CD8-positive, alpha-beta memory T cell (primary cell): ENCODE measurements around the gene KLK10. TPM values are rescaled to one million over a fixed set of nuclear protein-coding genes. Genes with fewer than 3 reads are reported as not detected.
A peak's percentile ranks its signal among the peaks of the same experiment; 100 is the strongest.

Source experiments
- CTCF ChIA-PET: fragments of 350-600 bp; sonication (Branson Sonifier 250); formaldehyde crosslinking; loops from one replicate; lab custom pipeline; 2021; ENCODE audit warnings: antibody characterized with exemption; lab: Charles Lee
- POLR2A ChIA-PET: fragments of 350-600 bp; sonication (Branson Sonifier 250); formaldehyde crosslinking; loops from one replicate; lab custom pipeline; 2021; ENCODE audit warnings: antibody characterized with exemption; lab: Charles Lee
- DNase-seq, 5 donors: peaks; one replicate each; pipeline versions ENCODE4 v3.0.0 to v3.0.0-alpha.2; 2020 to 2022; ENCODE audit warnings: mixed read lengths in 1 of 5
- H3K27ac ChIP-seq: one replicate; pipeline ENCODE4 v1.7.0; 2013; ENCODE audit warnings: low read depth, mild to moderate bottlenecking, low read length, moderate library complexity
- H3K27me3 ChIP-seq: 2 replicates; pipeline ENCODE4 v1.7.0; 2013; ENCODE audit warnings: low read length, mild to moderate bottlenecking; ENCODE audit not compliant: insufficient read depth, poor library complexity, severe bottlenecking
- H3K36me3 ChIP-seq: 2 replicates; pipeline ENCODE4 v1.7.0; 2013; ENCODE audit warnings: mild to moderate bottlenecking, low read length, moderate library complexity; ENCODE audit not compliant: insufficient read depth
- H3K4me1 ChIP-seq: 2 replicates; pipeline ENCODE4 v1.7.0; 2013; ENCODE audit warnings: mild to moderate bottlenecking, low read length, moderate library complexity; ENCODE audit not compliant: insufficient read depth
- H3K4me3 ChIP-seq: 2 replicates; pipeline ENCODE4 v1.7.0; 2013; ENCODE audit warnings: mild to moderate bottlenecking, low read length
- H3K9me3 ChIP-seq: 2 replicates; pipeline ENCODE4 v1.7.0; 2013; ENCODE audit warnings: mild to moderate bottlenecking, low read length
- H3K27ac Mint-ChIP-seq, 8 donors: one replicate each; pipeline ENCODE4 v1.8.0; 2020 to 2021; ENCODE audit warnings: mixed read lengths in 8 of 8, mild to moderate bottlenecking in 6 of 8, inconsistent platforms in 3 of 8, moderate library complexity in 3 of 8
- H3K27me3 Mint-ChIP-seq, 2 donors: one replicate each; pipeline ENCODE4 v1.8.0; 2020 to 2021; ENCODE audit warnings: mixed read lengths in 2 of 2, mild to moderate bottlenecking in 1 of 2, moderate library complexity in 1 of 2
- H3K36me3 Mint-ChIP-seq, 3 donors: one replicate each; pipeline ENCODE4 v1.8.0; 2020 to 2021; ENCODE audit warnings: mixed read lengths in 3 of 3, inconsistent platforms in 1 of 3, mild to moderate bottlenecking in 1 of 3
- H3K4me1 Mint-ChIP-seq, 3 donors: one replicate each; pipeline ENCODE4 v1.8.0; 2020 to 2021; ENCODE audit warnings: mixed read lengths in 3 of 3, inconsistent platforms in 1 of 3, mild to moderate bottlenecking in 1 of 3
- H3K4me3 Mint-ChIP-seq, 7 donors: one replicate each; pipeline ENCODE4 v1.8.0; 2020 to 2021; ENCODE audit warnings: mixed read lengths in 7 of 7, mild to moderate bottlenecking in 6 of 7, moderate library complexity in 4 of 7, inconsistent platforms in 2 of 7
- H3K9me3 Mint-ChIP-seq, 5 donors: one replicate each; pipeline ENCODE4 v1.8.0; 2020 to 2022; ENCODE audit warnings: mixed read lengths in 5 of 5, mild to moderate bottlenecking in 3 of 5, moderate library complexity in 2 of 5, inconsistent platforms in 1 of 5
- polyA plus RNA-seq: library from polyadenylated mRNA; unstranded; fragments of 300-500 nt; fragmentation: Illumina TruSeq; gene quantifications from one replicate; pipeline ENCODE4 v1.2.3, GENCODE V29; 2021
- total RNA-seq, 2 experiments: library from RNA; stranded (reverse); gene quantifications; one replicate each; pipeline ENCODE4 v1.2.3, GENCODE V29; 2021

Gene KLK10, protein sequence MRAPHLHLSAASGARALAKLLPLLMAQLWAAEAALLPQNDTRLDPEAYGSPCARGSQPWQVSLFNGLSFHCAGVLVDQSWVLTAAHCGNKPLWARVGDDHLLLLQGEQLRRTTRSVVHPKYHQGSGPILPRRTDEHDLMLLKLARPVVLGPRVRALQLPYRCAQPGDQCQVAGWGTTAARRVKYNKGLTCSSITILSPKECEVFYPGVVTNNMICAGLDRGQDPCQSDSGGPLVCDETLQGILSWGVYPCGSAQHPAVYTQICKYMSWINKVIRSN
- total RNA-seq (not detected), polyA plus RNA-seq (not detected)

DNA sequence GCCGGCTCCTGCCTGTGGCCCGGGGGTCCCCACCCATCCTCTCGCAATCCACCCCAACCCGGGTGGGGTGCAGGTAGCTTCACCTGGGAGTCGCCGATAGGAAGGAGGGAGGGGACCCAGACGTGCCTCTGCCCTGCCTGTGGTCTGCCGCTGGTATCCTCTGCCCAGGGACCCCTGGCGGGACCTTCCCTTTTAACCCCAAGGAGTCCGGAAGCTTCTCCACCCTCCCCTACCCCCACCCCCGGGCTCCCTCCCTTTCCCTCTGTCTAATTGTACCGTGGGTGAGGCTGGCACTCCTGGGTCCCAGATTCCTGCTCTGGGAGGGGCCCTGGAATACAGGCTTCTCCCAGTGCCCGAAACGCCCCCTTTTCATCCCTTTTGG is at the start of gene KLK10:
KLK10 (minus strand) TSS at position 166 of the 382 bp plus-strand sequence. CDS start 579 bp downstream, outside the sequence.
- peak within 1 kb of the TSS in 6 of 7 donors; percentile 25 to 69 (median 55) for H3K4me3 Mint-ChIP-seq
- Histone ChIP-seq H3K9me3 (no peaks in the 10 kb centered on the region), H3K27ac (no peak within 1 kb of the TSS), H3K27me3 (peaks cover 11% of the 10 kb centered on the region), H3K4me1 (peaks cover 5% of the 10 kb centered on the region), H3K4me3 (no peak within 1 kb of the TSS), H3K36me3 (no peaks in the 10 kb centered on the region)
- peaks cover 0 to 3% (median 2%) of the 10 kb centered on the region in 5 donors for H3K9me3 Mint-ChIP-seq
- POLR2A ChIA-PET = no interaction called here
- H3K27me3 Mint-ChIP-seq = peaks cover 47 to 64% of the 10 kb centered on the region in 2 donors
- no peaks in the 10 kb centered on the region for H3K36me3 Mint-ChIP-seq
- peak within 1 kb of the TSS in 1 of 8 donors; percentile 12 for H3K27ac Mint-ChIP-seq
- CTCF ChIA-PET = no interaction called here
- H3K4me1 Mint-ChIP-seq = peaks cover 8 to 19% (median 16%) of the 10 kb centered on the region in 3 donors
- DNase-seq = no peak

DNA sequence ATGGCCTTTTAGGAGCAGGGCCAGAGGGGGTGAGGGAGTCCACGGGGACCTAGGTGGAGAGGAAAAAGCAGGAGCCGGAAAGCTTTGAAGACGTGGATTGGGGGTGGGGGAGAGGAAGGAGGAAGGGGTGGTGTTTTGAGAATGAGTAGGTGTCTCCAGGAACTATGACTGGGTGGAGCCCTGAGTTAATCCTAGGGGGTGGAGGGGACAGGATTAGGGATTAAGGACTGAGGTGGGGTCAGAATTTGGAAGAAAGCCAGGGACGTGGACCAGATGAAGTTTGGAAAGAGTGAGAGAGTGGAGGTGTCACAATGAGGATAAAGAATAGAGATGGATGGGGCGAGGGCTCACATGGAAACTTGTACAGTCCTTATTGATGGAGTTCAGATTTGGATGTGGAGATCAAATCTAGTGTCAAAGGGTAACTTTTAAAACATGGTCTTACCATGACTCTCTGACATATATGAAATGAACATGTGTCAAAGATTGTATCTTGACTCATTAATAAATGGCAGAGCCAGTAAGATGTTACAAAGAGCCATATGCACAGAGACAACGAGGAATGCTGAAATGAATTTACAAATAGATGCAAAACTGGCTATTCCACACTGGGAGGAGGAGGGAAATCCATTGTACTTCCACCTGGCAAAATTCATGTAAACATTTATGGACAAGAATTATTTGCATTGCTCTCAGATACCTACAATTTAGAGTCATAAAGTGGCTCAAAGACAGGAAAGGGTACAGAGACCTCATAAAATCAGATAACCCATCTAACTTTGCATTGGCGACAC is 47.1 kb upstream of the KLK10 start:
- Mint-ChIP-seq H3K4me1 (peaks cover 0 to 3% (median 2%) of the 10 kb centered on the region in 3 donors), H3K36me3 (peaks cover 0 to 3% (median 0%) of the 10 kb centered on the region in 3 donors), H3K27ac (no peak overlapping the region), H3K9me3 (peaks cover 0 to 3% (median 0%) of the 10 kb centered on the region in 5 donors), H3K27me3 (peaks cover 32 to 49% of the 10 kb centered on the region in 2 donors), H3K4me3 (peak overlapping the region in 1 of 7 donors; percentile 38)
- H3K4me3 ChIP-seq = no peak overlapping the region
- CTCF ChIA-PET = no interaction called here
- no peak overlapping the region for H3K27ac ChIP-seq
- no peaks in the 10 kb centered on the region for H3K9me3 ChIP-seq
- H3K4me1 ChIP-seq = no peaks in the 10 kb centered on the region
- POLR2A ChIA-PET = no interaction called here
- DNase-seq = no peak
- H3K36me3 ChIP-seq = no peaks in the 10 kb centered on the region
- H3K27me3 ChIP-seq = peaks cover 14% of the 10 kb centered on the region

DNA sequence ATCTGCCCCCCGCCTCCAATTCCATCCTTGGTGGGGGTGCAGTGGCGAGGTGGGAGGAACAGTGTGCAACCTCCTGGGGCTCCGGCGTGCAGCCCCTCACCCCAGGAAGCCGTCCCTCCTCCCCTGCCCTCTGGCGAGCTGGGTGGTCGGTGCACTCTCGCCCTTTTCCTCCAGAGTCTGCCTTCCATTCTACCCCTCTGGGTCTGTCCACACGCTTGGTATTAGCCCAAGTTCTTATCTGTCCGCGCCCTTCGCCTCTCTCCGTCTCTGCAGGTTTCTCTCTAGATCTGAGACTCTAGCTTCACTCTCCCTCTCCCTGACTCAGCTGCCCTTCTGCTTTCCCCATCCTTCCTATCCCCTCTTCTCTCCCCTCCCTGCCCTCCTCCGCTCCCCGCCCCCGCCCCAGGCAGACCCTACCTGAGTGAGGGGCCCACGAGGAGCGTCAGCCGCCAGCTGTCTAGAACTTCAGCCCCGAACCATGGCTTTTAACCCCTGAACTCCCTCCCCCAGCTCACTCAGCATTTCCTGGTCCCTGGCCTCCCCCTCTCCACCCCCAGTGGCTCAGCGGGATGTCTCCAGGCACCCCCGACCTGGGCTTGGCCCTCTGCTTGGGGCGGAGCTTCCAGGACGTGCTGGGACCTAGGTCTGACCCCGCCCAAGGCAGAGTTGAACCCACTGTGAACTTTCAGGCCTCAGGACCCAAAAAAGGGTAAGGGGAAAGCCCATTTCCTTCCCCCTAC is 45.9 kb upstream of the KLK10 start:
- Mint-ChIP-seq H3K27ac (no peak overlapping the region), H3K4me3 (peak overlapping the region in 4 of 7 donors; percentile 37 to 79 (median 71))
- POLR2A ChIA-PET = no interaction called here

DNA sequence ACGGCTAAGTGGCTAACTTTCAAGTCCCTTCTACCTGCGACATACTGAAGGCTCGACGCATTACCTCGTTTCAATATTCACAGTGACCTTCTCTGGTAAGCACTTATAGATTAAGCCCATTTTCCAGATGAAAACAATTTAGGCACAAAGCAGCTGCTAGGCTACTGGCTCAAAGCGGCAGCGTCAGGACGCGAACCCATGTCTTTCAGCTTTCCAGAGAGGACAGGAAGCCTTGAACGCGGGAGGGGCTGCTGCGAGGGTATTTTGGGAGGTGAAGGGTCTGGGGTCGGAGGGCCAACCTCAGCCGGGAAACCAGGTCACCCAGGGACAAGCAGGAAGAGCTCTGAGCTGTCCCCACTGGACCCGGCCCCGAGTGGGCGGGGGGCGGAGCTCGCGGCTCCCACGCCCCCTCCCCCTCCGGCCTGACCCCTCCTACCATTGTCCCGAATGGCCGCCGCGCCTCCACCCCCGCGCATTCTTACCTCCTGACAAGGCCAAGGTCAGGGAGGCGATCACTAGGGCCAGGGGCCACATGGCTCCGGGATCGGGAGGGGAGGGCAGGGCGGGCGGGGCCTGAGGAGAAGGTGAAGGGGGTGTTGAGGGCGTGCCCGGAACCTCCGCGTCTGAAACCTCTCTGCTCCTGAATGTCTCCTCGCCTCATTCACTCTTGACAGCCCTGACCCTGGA is 45.2 kb upstream of the KLK10 start, which contains the start of gene KLK13:
KLK13 (minus strand) TSS at position 559 of the 687 bp plus-strand sequence; CDS start at position 534, 25 bp downstream.
- Histone ChIP-seq H3K27me3 (peaks cover 14% of the 10 kb centered on the region), H3K27ac (no peak within 1 kb of the TSS), H3K9me3 (no peaks in the 10 kb centered on the region), H3K4me3 (no peak within 1 kb of the TSS), H3K36me3 (no peaks in the 10 kb centered on the region), H3K4me1 (no peaks in the 10 kb centered on the region)
- Mint-ChIP-seq H3K27ac (no peak within 1 kb of the TSS), H3K9me3 (peaks cover 0 to 3% (median 0%) of the 10 kb centered on the region in 5 donors), H3K4me3 (peak within 1 kb of the TSS in 4 of 7 donors; percentile 37 to 79 (median 71)), H3K27me3 (peaks cover 36 to 55% of the 10 kb centered on the region in 2 donors), H3K4me1 (peaks cover 0 to 3% (median 2%) of the 10 kb centered on the region in 3 donors), H3K36me3 (peaks cover 0 to 3% (median 0%) of the 10 kb centered on the region in 3 donors)
- CTCF ChIA-PET = no interaction called here
- POLR2A ChIA-PET = no interaction called here
- DNase-seq = no peak

More for the DNA sequence above, 45.9 kb upstream of the KLK10 start:
- peaks cover 36 to 55% of the 10 kb centered on the region in 2 donors for H3K27me3 Mint-ChIP-seq
- H3K4me1 Mint-ChIP-seq = peaks cover 0 to 3% (median 2%) of the 10 kb centered on the region in 3 donors
- DNase-seq = no peak
- Histone ChIP-seq H3K9me3 (no peaks in the 10 kb centered on the region), H3K27ac (no peak overlapping the region), H3K36me3 (no peaks in the 10 kb centered on the region), H3K27me3 (peaks cover 14% of the 10 kb centered on the region), H3K4me3 (no peak overlapping the region), H3K4me1 (no peaks in the 10 kb centered on the region)
- CTCF ChIA-PET = no interaction called here
- peaks cover 0 to 3% (median 0%) of the 10 kb centered on the region in 3 donors for H3K36me3 Mint-ChIP-seq
- peaks cover 0 to 3% (median 0%) of the 10 kb centered on the region in 5 donors for H3K9me3 Mint-ChIP-seq

DNA sequence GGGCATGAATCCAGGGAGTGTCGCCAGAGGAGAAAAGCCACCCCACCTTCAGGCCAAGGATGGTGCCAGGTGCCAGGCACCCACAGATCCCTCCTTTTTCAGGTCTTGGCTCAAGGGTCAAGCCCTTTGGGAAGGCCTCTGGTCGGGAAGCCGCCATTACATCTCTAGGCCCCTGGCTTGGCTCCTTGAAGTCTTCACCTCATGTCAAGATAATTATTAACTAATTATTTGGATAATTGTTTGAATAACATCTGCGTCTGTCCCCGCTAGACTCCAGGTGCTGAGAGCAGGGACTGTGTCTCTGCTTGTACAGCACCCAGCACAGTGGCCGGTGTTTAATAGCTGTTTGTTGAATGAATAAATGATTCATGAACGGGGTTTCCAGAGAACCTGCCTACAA is 44.2 kb upstream of the KLK10 start:
- POLR2A ChIA-PET = no interaction called here
- H3K4me3 ChIP-seq = no peak overlapping the region
- peaks cover 39 to 55% of the 10 kb centered on the region in 2 donors for H3K27me3 Mint-ChIP-seq

DNA sequence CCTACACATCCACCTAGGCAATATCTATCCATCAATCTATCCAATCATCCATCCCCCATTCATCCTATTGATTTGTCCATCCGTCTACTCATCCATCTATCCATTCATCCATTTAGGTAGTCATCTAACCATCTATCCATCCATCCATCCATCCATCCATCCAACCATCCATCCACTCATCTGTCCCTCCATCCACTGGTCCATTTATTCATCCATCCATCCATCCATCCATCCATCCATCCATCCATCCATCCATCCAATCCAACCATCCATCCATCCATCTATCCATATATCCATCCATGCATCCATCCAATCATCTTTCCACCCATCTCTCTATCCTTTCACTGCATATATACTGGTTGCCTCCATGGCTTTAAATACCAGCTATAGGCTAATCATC is 41.5 kb upstream of the KLK10 start:
- Mint-ChIP-seq H3K4me3 (no peak overlapping the region), H3K9me3 (no peaks in the 10 kb centered on the region), H3K36me3 (no peaks in the 10 kb centered on the region), H3K27me3 (peaks cover 29 to 50% of the 10 kb centered on the region in 2 donors), H3K4me1 (peaks cover 0 to 2% (median 2%) of the 10 kb centered on the region in 3 donors), H3K27ac (no peak overlapping the region)
- Histone ChIP-seq H3K9me3 (no peaks in the 10 kb centered on the region), H3K27ac (no peak overlapping the region), H3K4me1 (no peaks in the 10 kb centered on the region), H3K4me3 (no peak overlapping the region), H3K36me3 (no peaks in the 10 kb centered on the region), H3K27me3 (peaks cover 9% of the 10 kb centered on the region)
- CTCF ChIA-PET = no interaction called here
- no peak for DNase-seq
- POLR2A ChIA-PET = no interaction called here

More for the DNA sequence above, 44.2 kb upstream of the KLK10 start:
- Histone ChIP-seq H3K27me3 (peaks cover 14% of the 10 kb centered on the region), H3K36me3 (no peaks in the 10 kb centered on the region), H3K27ac (no peak overlapping the region), H3K9me3 (no peaks in the 10 kb centered on the region), H3K4me1 (no peaks in the 10 kb centered on the region)
- H3K36me3 Mint-ChIP-seq = peaks cover 0 to 3% (median 0%) of the 10 kb centered on the region in 3 donors
- H3K4me3 Mint-ChIP-seq = no peak overlapping the region
- CTCF ChIA-PET = interaction anchor here (0.6 kb wide), 1 partner anchor 169 kb away, joined by 3 read pairs; no protein-coding TSS in a partner anchor
- peaks cover 0 to 3% (median 2%) of the 10 kb centered on the region in 3 donors for H3K4me1 Mint-ChIP-seq
- no peak for DNase-seq
- peaks cover 0 to 3% (median 0%) of the 10 kb centered on the region in 5 donors for H3K9me3 Mint-ChIP-seq
- no peak overlapping the region for H3K27ac Mint-ChIP-seq

DNA sequence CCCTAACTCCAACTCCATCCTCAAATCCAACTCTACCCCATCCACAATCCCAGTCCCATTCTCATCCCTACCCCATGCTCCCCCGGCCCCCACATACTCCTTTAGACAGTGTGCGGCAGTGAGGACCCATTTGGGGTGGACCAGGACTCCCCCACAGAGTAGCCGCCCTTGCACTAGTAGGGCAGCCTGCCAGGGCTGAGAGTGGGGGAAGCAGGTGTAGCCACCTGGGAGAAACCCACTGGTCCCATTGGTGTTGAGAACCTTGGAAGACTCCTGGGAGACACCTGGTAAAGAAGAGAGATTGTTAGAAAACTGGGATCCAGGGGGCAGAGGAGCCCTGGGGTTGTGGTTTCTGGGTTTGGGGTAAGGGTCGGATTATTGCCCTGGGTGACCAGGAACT is 40.8 kb upstream of the KLK10 start:
- peaks cover 29 to 51% of the 10 kb centered on the region in 2 donors for H3K27me3 Mint-ChIP-seq

More for the DNA sequence above, 40.8 kb upstream of the KLK10 start:
- H3K27me3 ChIP-seq = peaks cover 2% of the 10 kb centered on the region
- no peaks in the 10 kb centered on the region for H3K36me3 Mint-ChIP-seq
- H3K4me1 Mint-ChIP-seq = peaks cover 0 to 2% (median 0%) of the 10 kb centered on the region in 3 donors
- ChIA-PET CTCF (no interaction called here), POLR2A (no interaction called here)
- no peak overlapping the region for H3K27ac ChIP-seq
- no peaks in the 10 kb centered on the region for H3K36me3 ChIP-seq
- no peaks in the 10 kb centered on the region for H3K4me1 ChIP-seq
- H3K4me3 Mint-ChIP-seq = no peak overlapping the region
- no peaks in the 10 kb centered on the region for H3K9me3 Mint-ChIP-seq
- no peak overlapping the region for H3K27ac Mint-ChIP-seq
- no peaks in the 10 kb centered on the region for H3K9me3 ChIP-seq
- no peak overlapping the region for H3K4me3 ChIP-seq
- no peak for DNase-seq
